NT2/D1 (cell line): ENCODE data around the gene ZDHHC7.

Experiments
- YY1 ChIP-seq: IDR thresholded peaks from 2 replicates; pipeline ENCODE4 v1.6.1; 2011; ENCODE audit not compliant: insufficient read length, insufficient read depth
- ZNF274 ChIP-seq: IDR thresholded peaks from 2 replicates; pipeline ENCODE4 v1.6.1; 2011; ENCODE audit warnings: mild to moderate bottlenecking, low read depth, low read length

DNA sequence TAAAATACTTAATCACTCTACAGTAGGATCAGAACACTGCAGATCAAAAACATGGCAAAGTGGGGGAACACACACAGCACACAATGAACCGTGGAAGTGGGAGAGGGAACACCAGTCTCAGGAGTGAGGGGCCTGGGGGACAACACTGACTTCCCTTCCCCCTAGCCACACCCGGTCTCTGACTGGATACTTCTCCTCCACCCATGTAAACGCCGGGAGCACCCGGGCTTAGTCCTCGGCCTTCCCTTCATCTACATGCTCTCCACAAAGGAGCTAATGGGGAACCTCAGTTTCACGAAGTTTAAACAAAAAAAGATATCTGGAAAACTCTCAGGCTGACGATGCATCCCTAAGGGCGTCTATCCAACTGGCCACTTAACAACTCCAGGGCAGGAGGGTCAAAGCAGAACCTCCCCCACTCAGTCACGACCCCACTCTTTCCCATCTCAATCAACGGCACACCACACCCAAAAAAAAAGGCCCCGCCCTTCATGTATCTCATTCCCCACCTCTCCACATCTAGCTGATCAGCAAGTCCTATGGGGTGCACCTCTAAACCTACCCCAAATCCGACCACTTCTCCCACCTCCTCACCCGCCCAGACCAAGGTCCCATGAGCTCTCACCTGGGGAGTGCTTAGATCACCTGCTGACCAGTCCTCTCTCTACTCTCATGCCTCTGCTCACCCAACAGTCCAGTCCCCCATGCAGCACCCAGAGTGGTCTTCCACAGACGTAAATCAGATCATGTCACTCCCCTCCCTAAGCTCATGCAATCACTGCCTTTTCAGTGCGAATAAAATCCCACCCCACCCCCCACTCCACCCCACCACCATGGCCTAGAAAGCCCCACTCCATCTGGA, 7.4 kb downstream of the ZDHHC7 start:
- no peak for TF ChIP-seq YY1
- TF ChIP-seq ZNF274 = no peak
